Measurements from ENCODE around the gene IL3RA.
A peak's percentile ranks its signal among the peaks of the same experiment; 100 is the strongest.

Gene IL3RA

GRCh38 chrX:1391707-1392375 is 55.3 kb downstream of the IL3RA start, which contains the start of gene SLC25A6:
SLC25A6 (minus strand) TSS chrX:1392113; CDS start chrX:1392009, 104 bp downstream.
- no peak; the same call in 1 of the 2 replicates for TF ChIP-seq CTCF (IDR thresholded peaks at IDR 0.05; ENCODE audit: low read depth, low read length)
- peak; percentile 94 for DNase-seq (ENCODE audit: extremely low read depth, low read depth)

GRCh38 chrX:1392376-1393068 is 55.9 kb downstream of the IL3RA start:
- DNase-seq (ENCODE audit: extremely low read depth, low read depth), result peak; percentile 23
- TF ChIP-seq CTCF (IDR thresholded peaks at IDR 0.05; ENCODE audit: low read depth, low read length), result no peak

- no peak for TF ChIP-seq CTCF (IDR thresholded peaks at IDR 0.05; ENCODE audit: low read depth, low read length)
- no peak for DNase-seq (ENCODE audit: extremely low read depth, low read depth)
Measured at GRCh38 chrX:1393871-1394615, 57.5 kb downstream of the IL3RA start.

- no peak for DNase-seq (ENCODE audit: extremely low read depth, low read depth)
- no peak for TF ChIP-seq CTCF (IDR thresholded peaks at IDR 0.05; ENCODE audit: low read depth, low read length)
Measured at GRCh38 chrX:1394731-1395501, 58.3 kb downstream of the IL3RA start.

GRCh38 chrX:1395646-1396216 is 59.1 kb downstream of the IL3RA start:
- TF ChIP-seq CTCF (IDR thresholded peaks at IDR 0.05; ENCODE audit: low read depth, low read length), result no peak
- DNase-seq (ENCODE audit: extremely low read depth, low read depth), result no peak

GRCh38 chrX:1397001-1397400 is 60.4 kb downstream of the IL3RA start:
- no peak for TF ChIP-seq CTCF (IDR thresholded peaks at IDR 0.05; ENCODE audit: low read depth, low read length)
- DNase-seq (ENCODE audit: extremely low read depth, low read depth), result no peak
